ENCODE results near the gene ARHGAP26. TPM values are rescaled to one million over a fixed set of nuclear protein-coding genes. Genes with fewer than 3 reads are reported as not detected.

Gene ARHGAP26
- total and polyA plus RNA-seq, 2 donors (not counting 3 experiments of a cell fraction or from before 2014, with no cell fraction given) = 3.1 to 16.2 TPM

DNA sequence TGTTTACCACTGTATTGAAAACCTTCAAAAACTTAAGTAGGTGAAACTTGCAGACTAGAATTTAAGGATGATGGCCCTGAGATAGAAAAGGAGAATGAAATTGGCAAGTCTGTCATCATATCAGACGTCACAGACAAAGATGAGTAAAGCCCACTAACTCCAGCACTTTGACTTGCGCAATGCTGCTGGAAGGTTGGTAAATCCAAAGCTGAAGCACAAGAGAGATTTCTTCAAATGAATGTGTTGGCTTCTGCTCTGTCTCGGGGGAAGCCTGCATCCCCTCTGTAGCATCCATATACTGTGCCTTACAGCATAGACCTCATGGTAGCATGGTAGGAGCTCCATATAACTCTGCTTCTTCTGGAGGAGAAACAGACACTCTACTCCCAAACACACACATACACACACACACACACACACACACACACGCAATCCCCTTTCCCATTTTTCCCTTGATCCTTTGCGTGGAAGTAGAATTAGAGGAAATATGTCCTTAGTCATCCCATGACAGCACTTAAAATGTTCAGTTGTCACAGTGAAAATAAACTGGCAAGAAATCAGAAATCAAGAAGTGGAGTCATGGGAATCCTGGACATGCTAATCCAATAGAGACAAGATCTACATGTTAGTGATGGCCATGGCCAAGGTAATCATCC lies 391.8 kb downstream of the ARHGAP26 start:
- Histone ChIP-seq H3K4me3 (replicated peaks in 1 of 3; ENCODE audit: insufficient read depth in 1 of 3, low read depth in 1 of 3, low read length in 3 of 3) (no peak overlapping the region), H3K9ac (replicated peaks; ENCODE audit: extremely low read depth, insufficient read depth, low read length) (no peak overlapping the region), H2AFZ (ENCODE audit: low read depth, low read length) (no peak overlapping the region), H3K9me3 (replicated peaks; ENCODE audit: control insufficient read depth, insufficient read depth, low read length) (no peaks in the 10 kb centered on the region), H3K4me2 (ENCODE audit: insufficient read depth, low read length) (no peak overlapping the region), H3K27ac (ENCODE audit: insufficient read depth, low read depth, low read length) (no peak overlapping the region), H3K4me1 (ENCODE audit: control insufficient read depth, extremely low read depth, insufficient read depth, low read length) (no peaks in the 10 kb centered on the region), H4K20me1 (replicated peaks; ENCODE audit: control insufficient read depth, extremely low read depth, insufficient read depth, low read length) (no peaks in the 10 kb centered on the region), H3K9me1 (replicated peaks; ENCODE audit: control insufficient read depth, extremely low read depth, insufficient read depth, low read length) (no peaks in the 10 kb centered on the region), H3K27me3 (ENCODE audit: control insufficient read depth in 2 of 2, insufficient read depth in 2 of 2, low read length in 2 of 2) (no peaks in the 10 kb centered on the region), H3K36me3 (ENCODE audit: control insufficient read depth in 2 of 2, extremely low read depth in 1 of 2, insufficient read depth in 2 of 2, low read length in 2 of 2) (no peaks in the 10 kb centered on the region), H3K79me2 (ENCODE audit: control insufficient read depth, insufficient read depth, low read length) (no peaks in the 10 kb centered on the region)
- CTCF ChIA-PET = interaction anchor here (1.0 to 2.6 kb wide), 2 partner anchors 12 to 24 kb away, joined by 3 to 7 read pairs; no protein-coding TSS in a partner anchor
- POLR2A ChIA-PET = no interaction called here
- FAIRE-seq (no peak), DNase-seq (ENCODE audit: low read depth, low spot score) (no peak)
- TF ChIP-seq POLR2AphosphoS5 (IDR thresholded peaks at IDR 0.05; ENCODE audit: insufficient read depth, low read depth, low read length) (no peak), JUN (IDR thresholded peaks at IDR 0.05; ENCODE audit: borderline replicate concordance, insufficient read depth, insufficient read length, low read depth) (no peak), GATA2 (IDR thresholded peaks at IDR 0.05; ENCODE audit: insufficient read depth, insufficient read length, low read depth, low read length) (no peak), EZH2 (IDR thresholded peaks at IDR 0.05; ENCODE audit: borderline replicate concordance, low read depth, low read length, severe bottlenecking) (no peak), MYC (IDR thresholded peaks at IDR 0.05; ENCODE audit: low read depth, low read length) (no peak), POLR2A (IDR thresholded peaks at IDR 0.05; ENCODE audit: low read depth, low read length) (no peak), FOS (IDR thresholded peaks at IDR 0.05; ENCODE audit: borderline replicate concordance, insufficient read depth, low read length) (no peak)
- TF ChIP-seq, protein P1, sequence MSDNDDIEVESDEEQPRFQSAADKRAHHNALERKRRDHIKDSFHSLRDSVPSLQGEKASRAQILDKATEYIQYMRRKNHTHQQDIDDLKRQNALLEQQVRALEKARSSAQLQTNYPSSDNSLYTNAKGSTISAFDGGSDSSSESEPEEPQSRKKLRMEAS (IDR thresholded peaks at IDR 0.05; ENCODE audit: insufficient read depth, insufficient read length) = no peak
- TF ChIP-seq, protein P2, sequence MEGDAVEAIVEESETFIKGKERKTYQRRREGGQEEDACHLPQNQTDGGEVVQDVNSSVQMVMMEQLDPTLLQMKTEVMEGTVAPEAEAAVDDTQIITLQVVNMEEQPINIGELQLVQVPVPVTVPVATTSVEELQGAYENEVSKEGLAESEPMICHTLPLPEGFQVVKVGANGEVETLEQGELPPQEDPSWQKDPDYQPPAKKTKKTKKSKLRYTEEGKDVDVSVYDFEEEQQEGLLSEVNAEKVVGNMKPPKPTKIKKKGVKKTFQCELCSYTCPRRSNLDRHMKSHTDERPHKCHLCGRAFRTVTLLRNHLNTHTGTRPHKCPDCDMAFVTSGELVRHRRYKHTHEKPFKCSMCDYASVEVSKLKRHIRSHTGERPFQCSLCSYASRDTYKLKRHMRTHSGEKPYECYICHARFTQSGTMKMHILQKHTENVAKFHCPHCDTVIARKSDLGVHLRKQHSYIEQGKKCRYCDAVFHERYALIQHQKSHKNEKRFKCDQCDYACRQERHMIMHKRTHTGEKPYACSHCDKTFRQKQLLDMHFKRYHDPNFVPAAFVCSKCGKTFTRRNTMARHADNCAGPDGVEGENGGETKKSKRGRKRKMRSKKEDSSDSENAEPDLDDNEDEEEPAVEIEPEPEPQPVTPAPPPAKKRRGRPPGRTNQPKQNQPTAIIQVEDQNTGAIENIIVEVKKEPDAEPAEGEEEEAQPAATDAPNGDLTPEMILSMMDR (IDR thresholded peaks at IDR 0.05; ENCODE audit: extremely low read depth in 1 of 2, insufficient read depth in 1 of 2, low read depth in 1 of 2, low read length in 2 of 2) = no peak
- no TSS peak for BruUV-seq (replicated peaks)
- intact Hi-C loops (cut with micrococcal nuclease) = no loop called here
- dilution Hi-C loops (cut with MboI; ENCODE audit: extremely low pct_ligation_motif_present, low sequenced_read_pairs) = no loop called here
